ENCODE results near the gene CHRD. TPM values are rescaled to one million over a fixed set of nuclear protein-coding genes. Genes with fewer than 3 reads are reported as not detected.
"Not testable (repeated sequence)": the region's sequence is repeated elsewhere in the genome, so short reads cannot be mapped to it uniquely, and the experiment has no call there.

CHRD gene
- total RNA-seq, 2 experiments from 2014 or later, result not detected

- H3K4me3 Mint-ChIP-seq, result no peak overlapping the region
- no peaks in the 10 kb centered on the region for H3K4me1 Mint-ChIP-seq
- H3K36me3 Mint-ChIP-seq, result no peaks in the 10 kb centered on the region
- H3K9me3 Mint-ChIP-seq (ENCODE audit: low read depth), result no peaks in the 10 kb centered on the region
- ATAC-seq (no peak), DNase-seq (no peak)
- H3K27ac Mint-ChIP-seq, result no peak overlapping the region
- no peaks in the 10 kb centered on the region for H3K27me3 Mint-ChIP-seq
- CTCF ChIA-PET, result interaction anchor here (1.4 kb wide), 1 partner anchor 25 kb away, joined by 3 read pairs; no protein-coding TSS in a partner anchor
Measured at GRCh38 chr3:184409946-184410500, 30.2 kb downstream of the CHRD start.

DNA sequence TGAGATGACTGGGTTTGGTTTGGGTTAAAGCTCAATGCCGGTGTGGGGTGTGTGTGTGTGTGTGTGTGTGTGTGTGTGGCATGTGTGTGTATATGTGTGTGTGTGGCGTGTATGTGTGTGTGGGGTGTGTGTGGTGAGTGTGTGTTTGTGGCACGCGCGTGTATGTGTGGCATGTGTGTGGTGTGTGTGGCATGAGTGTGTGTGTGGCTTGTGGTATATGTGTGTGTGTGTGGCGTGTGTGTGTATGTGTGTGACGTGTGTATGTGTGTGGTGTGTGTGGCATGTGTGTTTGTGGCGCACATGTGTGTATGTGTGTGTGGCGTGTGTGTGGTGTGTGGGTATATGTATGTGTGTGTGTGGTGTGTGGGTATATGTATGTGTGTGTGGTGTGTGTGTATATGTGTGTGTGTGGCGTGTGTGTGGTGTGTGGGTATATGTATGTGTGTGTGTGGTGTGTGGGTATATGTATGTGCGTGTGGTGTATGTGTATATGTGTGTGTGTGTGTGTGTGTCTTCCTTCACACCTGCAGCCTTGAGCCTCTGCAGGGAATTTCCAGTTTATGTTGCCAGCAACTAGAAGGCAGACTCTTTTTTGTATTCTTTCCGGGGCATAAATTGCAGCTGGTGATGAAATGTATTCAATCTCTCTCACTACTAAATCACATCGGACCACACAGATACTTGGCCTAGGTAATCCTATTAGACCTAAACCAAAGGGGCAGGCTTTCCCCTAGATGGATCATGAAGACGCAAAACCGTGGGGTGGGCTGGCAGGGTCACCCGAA is 34.8 kb downstream of the CHRD start:
- Mint-ChIP-seq H3K27ac (no peak overlapping the region), H3K4me3 (no peak overlapping the region), H3K4me1 (peaks cover 2% of the 10 kb centered on the region), H3K27me3 (no peaks in the 10 kb centered on the region), H3K9me3 (ENCODE audit: low read depth) (no peaks in the 10 kb centered on the region), H3K36me3 (no peaks in the 10 kb centered on the region)
- DNase-seq (no peak), ATAC-seq (no peak)
- CTCF ChIA-PET, result interaction anchor here (0.9 to 6.5 kb wide), 4 partner anchors 43 to 128 kb away, joined by 3 to 50 read pairs (median 4); no protein-coding TSS in a partner anchor

DNA sequence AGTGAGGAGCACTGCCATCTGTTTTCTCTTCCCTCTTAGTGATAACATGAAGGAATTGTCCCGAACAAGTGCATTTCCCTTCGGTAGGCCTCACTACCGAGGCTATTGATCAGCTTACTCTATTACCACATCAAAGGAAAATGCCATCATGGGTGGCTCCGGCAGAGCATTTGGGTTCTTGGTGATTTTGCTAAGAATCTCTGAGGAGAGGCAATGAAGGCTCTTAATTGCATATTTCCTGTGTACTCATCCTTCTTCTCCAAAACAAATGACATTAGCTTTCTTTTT is 35.3 kb downstream of the CHRD start:
- no peak for ATAC-seq
- CTCF ChIA-PET, result interaction anchor here (6.5 kb wide), 1 partner anchor 98 kb away, joined by 50 read pairs; no protein-coding TSS in a partner anchor
- peaks cover 2% of the 10 kb centered on the region for H3K4me1 Mint-ChIP-seq

GRCh38 chr3:184417619-184418327 is 37.9 kb downstream of the CHRD start:
- H3K27me3 Mint-ChIP-seq, result peaks cover 6% of the 10 kb centered on the region
- no peak overlapping the region for H3K4me3 Mint-ChIP-seq
- H3K9me3 Mint-ChIP-seq (ENCODE audit: low read depth), result no peaks in the 10 kb centered on the region
- peaks cover 2% of the 10 kb centered on the region for H3K4me1 Mint-ChIP-seq
- ATAC-seq, result peak; percentile 96
- H3K36me3 Mint-ChIP-seq, result no peaks in the 10 kb centered on the region
- CTCF ChIA-PET, result interaction anchor here (0.6 to 6.5 kb wide), 11 partner anchors 11 to 126 kb away, joined by 3 to 50 read pairs (median 4); no protein-coding TSS in a partner anchor
- no peak overlapping the region for H3K27ac Mint-ChIP-seq
- DNase-seq, result peak; percentile 72

More for the DNA sequence above, 35.3 kb downstream of the CHRD start:
- Mint-ChIP-seq H3K27ac (no peak overlapping the region), H3K4me3 (no peak overlapping the region), H3K27me3 (peaks cover 4% of the 10 kb centered on the region), H3K36me3 (no peaks in the 10 kb centered on the region), H3K9me3 (ENCODE audit: low read depth) (no peaks in the 10 kb centered on the region)
- no peak for DNase-seq

DNA sequence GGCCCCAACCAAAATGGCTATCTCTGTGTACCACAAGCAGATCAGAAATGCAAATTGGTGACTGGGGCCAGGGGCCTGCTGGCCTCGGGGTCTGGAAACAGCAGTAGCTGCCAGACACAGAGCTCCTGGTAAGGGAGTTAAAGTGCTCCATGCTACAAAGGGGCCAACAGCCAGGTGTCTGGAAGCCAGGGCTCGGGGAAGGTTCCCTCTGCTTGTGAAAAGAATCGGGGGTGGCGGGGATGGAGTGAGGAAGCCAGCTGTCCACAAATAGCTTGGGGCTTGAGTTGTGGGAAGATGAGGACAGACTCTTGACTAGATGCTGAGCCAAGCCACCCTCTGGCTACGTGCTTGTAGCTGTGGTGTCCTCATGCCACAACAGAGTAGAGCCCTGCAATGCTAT is 39.3 kb downstream of the CHRD start:
- Mint-ChIP-seq H3K4me3 (no peak overlapping the region), H3K27me3 (peaks cover 16% of the 10 kb centered on the region), H3K4me1 (peaks cover 2% of the 10 kb centered on the region), H3K27ac (no peak overlapping the region), H3K9me3 (ENCODE audit: low read depth) (no peaks in the 10 kb centered on the region), H3K36me3 (no peaks in the 10 kb centered on the region)
- ATAC-seq (no peak), DNase-seq (no peak)
- CTCF ChIA-PET, result interaction anchor here (2.2 to 6.5 kb wide), 2 partner anchors 94 to 122 kb away, joined by 13 to 50 read pairs; no protein-coding TSS in a partner anchor

DNA sequence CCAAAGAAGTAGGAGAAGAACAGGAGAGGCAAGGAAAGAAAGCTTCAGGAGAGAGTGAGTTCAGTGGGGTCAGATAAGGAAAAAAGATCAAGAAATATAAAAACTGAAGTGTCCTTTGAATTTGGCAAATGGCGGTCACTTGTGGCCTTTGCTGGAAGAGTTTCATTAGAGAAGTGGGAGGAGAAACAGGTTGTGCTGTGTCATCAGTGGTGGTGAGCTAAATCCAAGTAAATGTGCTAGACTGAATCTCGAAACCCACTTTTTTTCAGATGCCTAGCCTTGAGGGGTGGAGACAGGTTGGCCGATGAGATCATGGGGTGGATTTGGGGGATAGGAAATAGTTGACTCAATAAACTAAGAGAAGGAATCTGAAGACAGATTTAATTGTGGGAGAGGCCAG is 43.7 kb downstream of the CHRD start:
- no peak for ATAC-seq
- Mint-ChIP-seq H3K4me3 (no peak overlapping the region), H3K36me3 (no peaks in the 10 kb centered on the region), H3K9me3 (ENCODE audit: low read depth) (no peaks in the 10 kb centered on the region), H3K27ac (no peak overlapping the region), H3K27me3 (peaks cover 20% of the 10 kb centered on the region), H3K4me1 (no peaks in the 10 kb centered on the region)
- no peak for DNase-seq
- CTCF ChIA-PET, result interaction anchor here (1.2 kb wide), 1 partner anchor 90 kb away, joined by 4 read pairs; no protein-coding TSS in a partner anchor

- no peak for ATAC-seq
- Mint-ChIP-seq H3K27me3 (peaks cover 20% of the 10 kb centered on the region), H3K36me3 (no peaks in the 10 kb centered on the region), H3K4me1 (no peaks in the 10 kb centered on the region), H3K27ac (no peak overlapping the region), H3K4me3 (no peak overlapping the region), H3K9me3 (ENCODE audit: low read depth) (no peaks in the 10 kb centered on the region)
- CTCF ChIA-PET, result no interaction called here
- DNase-seq, result no peak
Measured at GRCh38 chr3:184426691-184427141, 46.9 kb downstream of the CHRD start.

DNA sequence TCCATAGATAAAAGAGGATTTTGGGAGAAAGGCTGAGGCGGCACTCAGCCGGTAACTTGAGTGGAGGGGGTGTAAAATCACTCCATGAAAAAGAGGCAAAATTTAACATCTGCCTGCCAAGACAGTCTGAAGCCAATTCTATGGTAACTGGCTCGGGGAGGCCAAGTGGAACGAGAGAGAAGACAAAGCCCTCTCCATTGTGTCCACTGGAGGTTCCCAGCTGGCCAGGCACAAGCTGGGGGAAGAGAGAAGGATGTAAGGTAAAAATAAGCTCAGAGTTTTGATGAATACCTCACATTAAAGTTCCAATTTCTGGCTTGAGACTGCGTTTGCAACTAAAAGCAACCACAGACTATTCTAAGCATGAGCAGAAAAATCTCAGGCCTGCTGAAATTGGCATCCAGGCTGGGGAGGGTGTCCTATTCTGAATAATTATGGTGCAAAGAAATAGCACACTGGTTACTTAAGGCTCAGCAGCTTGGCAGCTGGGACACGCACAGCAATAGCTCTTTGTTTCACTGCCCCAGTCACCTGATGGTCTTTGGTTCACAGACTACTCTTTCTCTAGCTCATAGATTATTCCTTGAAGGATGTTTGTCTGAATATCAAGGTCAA is 48.8 kb downstream of the CHRD start:
- no peak overlapping the region for H3K4me3 Mint-ChIP-seq
- peaks cover 9% of the 10 kb centered on the region for H3K27me3 Mint-ChIP-seq
- H3K9me3 Mint-ChIP-seq (ENCODE audit: low read depth), result no peaks in the 10 kb centered on the region
- H3K4me1 Mint-ChIP-seq, result no peaks in the 10 kb centered on the region
- no peaks in the 10 kb centered on the region for H3K36me3 Mint-ChIP-seq
- CTCF ChIA-PET, result interaction anchor here (1.0 to 1.7 kb wide), 2 partner anchors 11 to 85 kb away, joined by 3 to 4 read pairs; no protein-coding TSS in a partner anchor
- H3K27ac Mint-ChIP-seq, result no peak overlapping the region
- ATAC-seq, result no peak
- no peak for DNase-seq

GRCh38 chr3:184429786-184430185 is 49.9 kb downstream of the CHRD start:
- ATAC-seq (no peak), DNase-seq (no peak)
- Mint-ChIP-seq H3K27me3 (peaks cover 7% of the 10 kb centered on the region), H3K4me1 (no peaks in the 10 kb centered on the region), H3K9me3 (ENCODE audit: low read depth) (no peaks in the 10 kb centered on the region), H3K36me3 (no peaks in the 10 kb centered on the region), H3K4me3 (no peak overlapping the region), H3K27ac (no peak overlapping the region)
- CTCF ChIA-PET, result no interaction called here

DNA sequence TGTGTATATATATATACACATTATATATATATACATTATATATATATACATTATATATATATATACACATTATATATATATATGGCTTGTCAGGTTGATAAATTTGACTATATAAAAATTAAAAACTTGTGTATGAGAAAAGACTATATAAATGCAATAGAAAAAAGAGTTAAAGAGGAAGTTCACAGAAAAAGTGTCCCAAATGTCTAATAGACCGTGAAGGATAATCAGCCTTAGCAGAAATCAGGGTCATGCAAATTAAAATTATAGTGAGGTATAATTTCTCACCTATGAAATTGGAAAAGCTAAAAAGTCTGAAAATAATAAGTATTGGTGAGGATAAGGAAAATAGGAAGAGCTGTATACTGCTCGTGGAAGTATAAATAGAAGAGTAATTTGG is 51.1 kb downstream of the CHRD start:
- H3K27me3 Mint-ChIP-seq, result peaks cover 6% of the 10 kb centered on the region
- no peak for DNase-seq
- H3K9me3 Mint-ChIP-seq (ENCODE audit: low read depth), result no peaks in the 10 kb centered on the region
- no peak overlapping the region for H3K4me3 Mint-ChIP-seq
- no peak overlapping the region for H3K27ac Mint-ChIP-seq
- ATAC-seq, result no peak
- H3K36me3 Mint-ChIP-seq, result no peaks in the 10 kb centered on the region
- CTCF ChIA-PET, result no interaction called here
- no peaks in the 10 kb centered on the region for H3K4me1 Mint-ChIP-seq

- DNase-seq; H3K4me3 Mint-ChIP-seq; H3K4me1 Mint-ChIP-seq; H3K9me3 Mint-ChIP-seq (ENCODE audit: low read depth); CTCF ChIA-PET; H3K27ac Mint-ChIP-seq; ATAC-seq; H3K36me3 Mint-ChIP-seq: not testable (repeated sequence)
- H3K27me3 Mint-ChIP-seq, result peaks cover 13% of the 10 kb centered on the region
Measured at GRCh38 chr3:184433178-184433577, 53.3 kb downstream of the CHRD start.

DNA sequence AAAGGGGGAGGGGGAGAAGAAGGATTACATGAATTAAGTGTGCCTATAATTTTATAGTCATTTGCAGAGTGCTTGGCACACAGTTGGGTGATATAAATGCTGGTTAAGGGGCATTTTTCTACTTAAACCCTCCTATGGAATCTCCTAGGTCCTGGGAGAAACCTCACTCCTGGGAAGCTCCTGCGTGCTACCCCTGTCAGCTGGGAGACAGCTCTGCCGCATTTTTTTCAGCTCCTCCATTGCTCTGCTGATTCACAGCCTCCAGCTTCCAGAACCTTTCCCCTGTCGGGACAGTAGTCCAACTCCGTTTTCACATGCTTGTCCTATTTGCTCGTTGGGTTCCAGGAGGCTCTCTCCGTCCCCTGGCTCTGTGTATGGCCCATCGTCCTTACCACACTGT is 59.2 kb downstream of the CHRD start:
- Mint-ChIP-seq H3K9me3 (ENCODE audit: low read depth) (peaks cover 3% of the 10 kb centered on the region), H3K27me3 (peaks cover 11% of the 10 kb centered on the region), H3K36me3 (no peaks in the 10 kb centered on the region), H3K4me1 (peaks cover 2% of the 10 kb centered on the region), H3K27ac (no peak overlapping the region), H3K4me3 (no peak overlapping the region)
- ATAC-seq (no peak), DNase-seq (no peak)
- CTCF ChIA-PET, result no interaction called here
